GM12878 (cell line): Measurements from ENCODE around the gene MMRN1. TPM values are rescaled to one million over a fixed set of nuclear protein-coding genes. Genes with fewer than 3 reads are reported as not detected.
A peak's percentile ranks its signal among the peaks of the same experiment; 100 is the strongest.
"Not testable (repeated sequence)": the region's sequence is repeated elsewhere in the genome, so short reads cannot be mapped to it uniquely, and the experiment has no call there.

Experiments used
- ATAC-seq: fragments of 200-7000 bp; cut with Tn5 transposase; 3 replicates; pipeline ENCODE4 v1.9.1; 2020; ENCODE audit warnings: mild to moderate bottlenecking, moderate library complexity
- BruUV-seq: library from RNA; stranded (reverse); fragments of 400-500 nt; replicated peaks from 2 replicates; lab custom pipeline; 2021; lab: Mats Ljungman, UMichigan
- CTCF ChIA-PET: fragments of 300-600 bp; sonication (Branson Sonifier 250); formaldehyde crosslinking; extraction: SDS; loops from one replicate; lab custom pipeline; 2021; ENCODE audit warnings: inconsistent platforms; lab: Yijun Ruan, JAX
- POLR2A ChIA-PET: fragments of 350-600 bp; formaldehyde crosslinking; extraction: SDS; loops from one replicate; lab custom pipeline; 2021; ENCODE audit warnings: inconsistent platforms; lab: Charles Lee
- RAD21 ChIA-PET: fragments of 300-600 bp; sonication (Branson Sonifier 250); formaldehyde crosslinking; loops from one replicate; lab custom pipeline; 2023; ENCODE audit warnings: antibody characterized with exemption; ENCODE audit not compliant: unreplicated experiment; lab: Charles Lee
- SMC1A ChIA-PET: fragments of 300-600 bp; sonication (Branson Sonifier 250); formaldehyde crosslinking; loops from one replicate; lab custom pipeline; 2023; ENCODE audit not compliant: unreplicated experiment, uncharacterized antibody; lab: Charles Lee
- DNase-seq: peaks from one replicate; pipeline ENCODE4 v3.0.0-alpha.2; 2011; ENCODE audit warnings: low read depth, low spot score
- FAIRE-seq: peaks from 3 replicates; lab custom pipeline; 2011; peaks lifted over from hg19 to GRCh38; lab: Jason Lieb, UNC
- H2AFZ ChIP-seq: 2 replicates; pipeline ENCODE4 v1.6.0; 2011; ENCODE audit warnings: low read depth, low read length, control low read depth; ENCODE audit not compliant: control insufficient read depth
- H3K27ac ChIP-seq: 2 replicates; pipeline ENCODE4 v1.5.1; 2011; ENCODE audit warnings: control low read depth; ENCODE audit not compliant: control insufficient read depth, insufficient read depth
- H3K27me3 ChIP-seq, 2 experiments: replicated peaks in 1 of 2; 2 replicates each; pipeline versions ENCODE4 v1.6.0 to v1.6.1; 2011; ENCODE audit warnings: low read length in 1 of 2; ENCODE audit not compliant: control insufficient read depth in 2 of 2, insufficient read depth in 2 of 2
- H3K36me3 ChIP-seq, 2 experiments: 2 replicates each; pipeline ENCODE4 v1.5.1; 2011; ENCODE audit warnings: low read length in 1 of 2; ENCODE audit not compliant: control insufficient read depth in 2 of 2, insufficient read depth in 2 of 2
- H3K4me1 ChIP-seq: 2 replicates; pipeline ENCODE4 v1.6.1; 2011; ENCODE audit warnings: mild to moderate bottlenecking, low read length, moderate library complexity, mixed read lengths; ENCODE audit not compliant: control insufficient read depth, insufficient read depth
- H3K4me2 ChIP-seq: 2 replicates; pipeline ENCODE4 v1.6.0; 2011; ENCODE audit warnings: control low read depth; ENCODE audit not compliant: control insufficient read depth, insufficient read depth
- H3K4me3 ChIP-seq: fragments of 200-600 bp; sonication (generic); 2 replicates; pipeline ENCODE4 v1.5.1; 2016
- H3K79me2 ChIP-seq: 2 replicates; pipeline ENCODE4 v1.6.0; 2011; ENCODE audit warnings: low read length; ENCODE audit not compliant: control insufficient read depth, insufficient read depth
- H3K9ac ChIP-seq: 2 replicates; pipeline ENCODE4 v1.8.0; 2011; ENCODE audit warnings: low read length, control low read depth, mixed read lengths; ENCODE audit not compliant: control insufficient read depth, insufficient read depth
- H3K9me3 ChIP-seq: replicated peaks from 3 replicates; pipeline ENCODE4 v1.5.1; 2011; ENCODE audit warnings: mild to moderate bottlenecking, low read length; ENCODE audit not compliant: control insufficient read depth, insufficient read depth
- H4K20me1 ChIP-seq: 2 replicates; pipeline ENCODE4 v1.6.0; 2011; ENCODE audit not compliant: control insufficient read depth, insufficient read depth
- RAD21 ChIP-seq: IDR thresholded peaks from 2 replicates; pipeline ENCODE4 v1.6.1; 2011; ENCODE audit warnings: mild to moderate bottlenecking, low read depth, low read length, moderate library complexity; ENCODE audit not compliant: insufficient read depth
- RUNX3 ChIP-seq: IDR thresholded peaks from 2 replicates; pipeline ENCODE4 v1.6.1; 2012; ENCODE audit warnings: low read length, inconsistent platforms
- SMC3 ChIP-seq: IDR thresholded peaks from 2 replicates; pipeline ENCODE4 v1.6.1; 2011; ENCODE audit warnings: low read length, improper control_type of control experiment, borderline replicate concordance
- YY1 ChIP-seq: IDR thresholded peaks from 2 replicates; pipeline ENCODE4 v1.6.1; 2011; ENCODE audit warnings: low read depth, mild to moderate bottlenecking, low read length
- WGBS: methylation state at CpG from one replicate; pipeline ENCODE4 v1.1.6; 2016; ENCODE audit warnings: low lambda C conversion rate; ENCODE audit not compliant: insufficient replicate concordance, insufficient coverage; ENCODE audit errors: missing lambda C conversion rate; 5-methylcytosine and 5-hydroxymethylcytosine counted together
- in situ Hi-C: fragments of 300-500 bp; cut with MboI; formaldehyde crosslinking; loops from 9 replicates; pipeline ENCODE4 v1.14.3; 2018; ENCODE audit warnings: mixed read lengths
- intact Hi-C: fragments of 100-400 bp; cut with micrococcal nuclease; formaldehyde crosslinking; loops from one replicate; pipeline ENCODE4 v1.14.2; 2022; ENCODE audit not compliant: unreplicated experiment
- polyA plus RNA-seq, 11 experiments: library from polyadenylated mRNA; depleted of rRNA in 4 of 11; unstranded in 6 of 11; stranded (reverse) in 5 of 11; fragments of >200 nt; fragmentation: Nextera tagmentation in 4 of 11; fragmentation: Illumina TruSeq in 1 of 11; extraction: Ambion mirVana in 4 of 11; extraction: Trizol in 1 of 11; gene quantifications; 1 replicate in 1 of 11; 2 replicates in 10 of 11; pipeline versions ENCODE4 v1.2.1 to v1.2.3, GENCODE V29; 2011 to 2016; ENCODE audit warnings: inconsistent platforms in 2 of 11, missing spikeins in 2 of 11, low read depth in 1 of 11
- total RNA-seq, 4 experiments: library from RNA; depleted of rRNA in 3 of 4; stranded (reverse); fragments of >200 nt in 3 of 4; fragmentation: Illumina TruSeq in 1 of 4; extraction: Trizol in 1 of 4; gene quantifications; 2 replicates each; pipeline versions ENCODE4 v1.2.1 to v1.2.3, GENCODE V29; 2013 to 2021
- TF ChIP-seq, protein P1 (sequence below), 3 experiments: IDR thresholded peaks in 2 of 3; conservative IDR thresholded peaks in 1 of 3; 2 replicates each; pipeline ENCODE4 v1.5.1; 2011; ENCODE audit warnings: low read depth in 3 of 3, low read length in 3 of 3, mild to moderate bottlenecking in 3 of 3, control low read depth in 2 of 3, moderate library complexity in 2 of 3, inconsistent platforms in 1 of 3, mixed read lengths in 1 of 3; ENCODE audit not compliant: control insufficient read depth in 2 of 3, insufficient read depth in 1 of 3; ENCODE audit errors: extremely low read depth in 1 of 3

Gene MMRN1
- total and polyA plus RNA-seq, 10 of the 15 experiments (the other 5 are each of a cell fraction or from before 2014, with no cell fraction given) = 0.50 to 3.9 (median 0.78) TPM

DNA sequence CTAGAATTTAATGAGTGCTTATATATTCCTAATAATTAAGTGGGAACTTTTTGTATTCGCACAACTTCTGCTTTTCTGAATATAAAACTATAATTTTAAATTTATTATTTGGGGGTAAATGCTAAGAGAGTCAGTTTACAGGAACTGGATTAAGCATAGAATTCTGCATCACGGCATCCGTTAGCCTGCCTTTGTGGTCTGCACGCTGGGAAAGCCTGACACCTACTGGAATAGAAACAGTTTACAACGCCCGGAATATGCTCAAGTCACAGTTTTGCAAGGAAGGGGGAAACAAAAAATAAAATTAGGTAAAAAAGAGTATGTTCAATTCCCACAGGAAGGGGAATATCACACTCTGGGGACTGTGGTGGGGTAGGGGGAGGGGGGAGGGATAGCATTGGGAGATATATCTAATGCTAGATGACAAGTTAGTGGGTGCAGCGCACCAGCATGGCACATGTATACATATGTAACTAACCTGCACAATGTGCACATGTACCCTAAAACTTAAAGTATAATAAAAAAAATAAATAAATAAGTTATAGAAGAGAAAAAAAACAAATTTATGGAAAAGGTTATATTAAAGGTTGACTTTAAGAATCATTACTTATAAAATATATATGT lies 7.3 kb downstream of the MMRN1 start:
- H3K27ac ChIP-seq, H3K9me3 ChIP-seq, POLR2A ChIA-PET, DNase-seq, H3K4me2 ChIP-seq, H3K36me3 ChIP-seq, in situ Hi-C loops, H3K4me1 ChIP-seq, H3K9ac ChIP-seq, H3K27me3 ChIP-seq, H3K4me3 ChIP-seq, H4K20me1 ChIP-seq, H2AFZ ChIP-seq, H3K79me2 ChIP-seq, BruUV-seq: not testable (repeated sequence)
- CTCF ChIA-PET = interaction anchor here (1.0 to 1.2 kb wide), 2 partner anchors 415 to 416 kb away, joined by 3 to 4 read pairs; no protein-coding TSS in a partner anchor
- TF ChIP-seq SMC3 (peak; percentile 68), RAD21 (peak; percentile 95), YY1 (peak; percentile 50; the same call in 1 of the 2 replicates), RUNX3 (peak; percentile 47; the same call in 1 of the 2 replicates)
- TF ChIP-seq, protein P1, sequence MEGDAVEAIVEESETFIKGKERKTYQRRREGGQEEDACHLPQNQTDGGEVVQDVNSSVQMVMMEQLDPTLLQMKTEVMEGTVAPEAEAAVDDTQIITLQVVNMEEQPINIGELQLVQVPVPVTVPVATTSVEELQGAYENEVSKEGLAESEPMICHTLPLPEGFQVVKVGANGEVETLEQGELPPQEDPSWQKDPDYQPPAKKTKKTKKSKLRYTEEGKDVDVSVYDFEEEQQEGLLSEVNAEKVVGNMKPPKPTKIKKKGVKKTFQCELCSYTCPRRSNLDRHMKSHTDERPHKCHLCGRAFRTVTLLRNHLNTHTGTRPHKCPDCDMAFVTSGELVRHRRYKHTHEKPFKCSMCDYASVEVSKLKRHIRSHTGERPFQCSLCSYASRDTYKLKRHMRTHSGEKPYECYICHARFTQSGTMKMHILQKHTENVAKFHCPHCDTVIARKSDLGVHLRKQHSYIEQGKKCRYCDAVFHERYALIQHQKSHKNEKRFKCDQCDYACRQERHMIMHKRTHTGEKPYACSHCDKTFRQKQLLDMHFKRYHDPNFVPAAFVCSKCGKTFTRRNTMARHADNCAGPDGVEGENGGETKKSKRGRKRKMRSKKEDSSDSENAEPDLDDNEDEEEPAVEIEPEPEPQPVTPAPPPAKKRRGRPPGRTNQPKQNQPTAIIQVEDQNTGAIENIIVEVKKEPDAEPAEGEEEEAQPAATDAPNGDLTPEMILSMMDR (IDR thresholded peaks at IDR 0.05 in 2 of 3, conservative IDR thresholded peaks at IDR 0.05 in 1 of 3; ENCODE audit: control insufficient read depth in 2 of 3, extremely low read depth in 1 of 3, insufficient read depth in 1 of 3, low read depth in 3 of 3, low read length in 3 of 3) = peak; percentile 67 to 80 (median 76)
- FAIRE-seq (peak; percentile 18), ATAC-seq (peak; percentile 59)
- RAD21 ChIA-PET = interaction anchor here (1.1 kb wide), 1 partner anchor 74 kb away, joined by 3 read pairs; no protein-coding TSS in a partner anchor
- intact Hi-C loops = loop anchor here (1.0 to 5.0 kb wide), 5 partner anchors 243 to 743 kb away; no protein-coding TSS in a partner anchor
- SMC1A ChIA-PET = interaction anchor here (1.0 to 2.2 kb wide), 3 partner anchors 245 to 464 kb away, joined by 3 to 7 read pairs (median 4); no protein-coding TSS in a partner anchor
- WGBS = 1% methylated on average over 6 of the region's 7 CpGs
